Body of pancreas (tissue), 4 donors: Measurements from ENCODE around the gene ESPNL.

Source experiments
- CTCF ChIP-seq, 7 experiments: fragments of 450-650 bp in 4 of 7; fragments of 200-600 bp in 3 of 7; sonication (generic) in 3 of 7; IDR thresholded peaks; one replicate each; pipeline ENCODE4 v1.5.1; 2016 to 2019; ENCODE audit warnings: antibody characterized with exemption in 7 of 7
- POLR2A ChIP-seq, 3 donors: fragments of 450-650 bp; IDR thresholded peaks; one replicate each; pipeline ENCODE4 v1.6.1; 2016; ENCODE audit warnings: antibody characterized with exemption in 3 of 3, mild to moderate bottlenecking in 2 of 3

- TF ChIP-seq CTCF (IDR thresholded peaks at IDR 0.05) (no peak), POLR2A (IDR thresholded peaks at IDR 0.05) (no peak)
These were observed 8.6 kb upstream of the ESPNL start for GRCh38 chr2:238091436-238092060.
